Measurements from ENCODE around the gene TRAF7. TPM values are rescaled to one million over a fixed set of nuclear protein-coding genes. Genes with fewer than 3 reads are reported as not detected.

TRAF7 gene
- total RNA-seq, 6 donors from 2014 or later: 34.6 to 72.6 (median 52.9) TPM

- Histone ChIP-seq H3K4me1 (peaks cover 18 to 38% (median 21%) of the 10 kb centered on the region in 4 donors), H3K9me3 (no peaks in the 10 kb centered on the region), H3K36me3 (peaks cover 0 to 12% (median 3%) of the 10 kb centered on the region in 4 donors), H3K27me3 (no peaks in the 10 kb centered on the region), H3K4me3 (peak within 1 kb of the TSS; percentile 33 to 100 (median 80)), H3K27ac (peak within 1 kb of the TSS; percentile 75 to 96 (median 90))
- TF ChIP-seq POLR2AphosphoS5 (IDR thresholded peaks at IDR 0.05): peak; percentile 98
- peak in 1 of 4 donors; percentile 70 for TF ChIP-seq EP300 (IDR thresholded peaks at IDR 0.05)
- peak in 3 of 6 experiments; percentile 3 to 39 (median 32) for TF ChIP-seq CTCF (IDR thresholded peaks at IDR 0.05)
- TF ChIP-seq POLR2A (IDR thresholded peaks at IDR 0.05): peak in 3 of 4 donors; percentile 73 to 96 (median 76)
- DNase-seq: peak; percentile 99 to 100
- WGBS, 2 donors: 0 to 1% methylated on average over 6 to 33 of the region's 82 CpGs
- ATAC-seq (ENCODE audit: low FRiP score in 2 of 2): peak; percentile 100
Observed at GRCh38 chr16:2223221-2223941, 67.8 kb downstream of the TRAF7 start, which contains the start of gene E4F1. TSS of gene E4F1 (plus strand) at chr16:2223591. CDS start at chr16:2223614, 23 bp downstream.

- Histone ChIP-seq H3K4me3 (peak overlapping the region; percentile 33 to 100 (median 80)), H3K27me3 (no peaks in the 10 kb centered on the region), H3K9me3 (no peaks in the 10 kb centered on the region), H3K27ac (peak overlapping the region; percentile 75 to 96 (median 90)), H3K4me1 (peaks cover 18 to 38% (median 21%) of the 10 kb centered on the region in 4 donors), H3K36me3 (peaks cover 4 to 19% (median 9%) of the 10 kb centered on the region in 4 donors)
- peak; percentile 32 to 64 for ATAC-seq (ENCODE audit: low FRiP score in 2 of 2)
- TF ChIP-seq POLR2A (IDR thresholded peaks at IDR 0.05) (no peak), POLR2AphosphoS5 (IDR thresholded peaks at IDR 0.05) (no peak), CTCF (IDR thresholded peaks at IDR 0.05) (peak in 1 of 6 experiments; percentile 29)
- 9 to 15% methylated on average over 8 to 18 of the region's 22 CpGs for WGBS, 2 donors
- DNase-seq: peak in 1 of 2 donors; percentile 77
Observed at GRCh38 chr16:2223942-2224486, 68.4 kb downstream of the TRAF7 start.

GRCh38 chr16:2226245-2226793 is 70.7 kb downstream of the TRAF7 start:
- no peaks in the 10 kb centered on the region for H3K9me3 ChIP-seq
- ATAC-seq (ENCODE audit: low FRiP score in 2 of 2) (no peak), DNase-seq (no peak)
- H3K27ac ChIP-seq: no peak overlapping the region
- no peaks in the 10 kb centered on the region for H3K27me3 ChIP-seq
- no peak overlapping the region for H3K4me3 ChIP-seq
- WGBS, 2 donors: 59 to 69% methylated on average over 3 to 9 of the region's 9 CpGs
- TF ChIP-seq CTCF (IDR thresholded peaks at IDR 0.05): no peak
- TF ChIP-seq POLR2AphosphoS5 (IDR thresholded peaks at IDR 0.05): no peak
- TF ChIP-seq POLR2A (IDR thresholded peaks at IDR 0.05): no peak
- no peak for TF ChIP-seq EP300 (IDR thresholded peaks at IDR 0.05)
- H3K36me3 ChIP-seq: peaks cover 15 to 42% (median 31%) of the 10 kb centered on the region in 4 donors
- peaks cover 18 to 38% (median 21%) of the 10 kb centered on the region in 4 donors for H3K4me1 ChIP-seq

GRCh38 chr16:2226918-2227317 is 71.3 kb downstream of the TRAF7 start:
- Histone ChIP-seq H3K27ac (no peak overlapping the region), H3K36me3 (peaks cover 20 to 48% (median 37%) of the 10 kb centered on the region in 4 donors), H3K4me1 (peaks cover 18 to 38% (median 21%) of the 10 kb centered on the region in 4 donors), H3K9me3 (no peaks in the 10 kb centered on the region), H3K27me3 (no peaks in the 10 kb centered on the region), H3K4me3 (no peak overlapping the region)
- ATAC-seq (ENCODE audit: low FRiP score in 2 of 2): no peak
- DNase-seq: no peak
- WGBS, 2 donors: 91 to 96% methylated on average over 6 of the region's 6 CpGs
- no peak for TF ChIP-seq POLR2A (IDR thresholded peaks at IDR 0.05)

Small RNA genes within 50 kb of the gene (small RNA-seq; reads per million reads assigned to genes)
- gene MIR3180-5 (0 reads per million in 4 donors), gene MIR4516 (0 to 0.14 (median 0) reads per million in 4 donors), gene RF00019 (0 reads per million in 4 donors), gene SNORD60 (0 reads per million in 4 donors)

Other genes with a start within 250 kb of the TRAF7 start
- 1 to 10 TPM in 2 of 6 donors, under 1 TPM in 2, not detected in 2; 0.44 to 4.0 (median 0.95) TPM for gene HS3ST6, start 237.4 kb upstream of the TRAF7 start, total RNA-seq
- gene MSRB1, start 212.6 kb upstream of the TRAF7 start, total RNA-seq: 10 to 100 TPM; 18.2 to 45.3 (median 31.9) TPM
- not detected for gene RPL3L, start 201.1 kb upstream of the TRAF7 start, total RNA-seq
- 100 to 1,000 TPM in 4 of 6 donors, 10 to 100 TPM in 2; 76.5 to 245 (median 107) TPM for gene NDUFB10, start 196.2 kb upstream of the TRAF7 start, total RNA-seq
- 1,000 to 10,000 TPM; 1,128 to 1,943 (median 1,579) TPM for gene RPS2, start 191.0 kb upstream of the TRAF7 start, total RNA-seq
- gene RNF151, start 188.9 kb upstream of the TRAF7 start, total RNA-seq: under 1 TPM in 1 of 6 donors, not detected in 5; 0.37 TPM
- 10 to 100 TPM; 22.0 to 51.6 (median 35.0) TPM for gene TBL3, start 183.7 kb upstream of the TRAF7 start, total RNA-seq
- 1 to 10 TPM in 5 of 6 donors, not detected in 1; 2.1 to 5.4 (median 5.0) TPM for gene NOXO1, start 174.3 kb upstream of the TRAF7 start, total RNA-seq
- 10 to 100 TPM in 5 of 6 donors, 1 to 10 TPM in 1; 5.2 to 40.3 (median 24.7) TPM for gene GFER, start 171.6 kb upstream of the TRAF7 start, total RNA-seq
- gene SYNGR3, start 165.8 kb upstream of the TRAF7 start, total RNA-seq: 1 to 10 TPM in 1 of 6 donors, under 1 TPM in 3, not detected in 2; 0.15 to 1.4 (median 0.34) TPM
- gene ZNF598, start 146.0 kb upstream of the TRAF7 start, total RNA-seq: 10 to 100 TPM; 20.1 to 62.8 (median 41.7) TPM
- under 1 TPM in 2 of 6 donors, not detected in 4; 0.67 to 0.80 TPM for gene NPW, start 136.0 kb upstream of the TRAF7 start, total RNA-seq
- gene NHERF2, start 128.9 kb upstream of the TRAF7 start, total RNA-seq: 100 to 1,000 TPM; 131 to 604 (median 283) TPM
- 10 to 100 TPM; 17.8 to 43.6 (median 28.8) TPM for gene NTHL1, start 107.9 kb upstream of the TRAF7 start, total RNA-seq
- gene TSC2, start 107.8 kb upstream of the TRAF7 start, total RNA-seq: 100 to 1,000 TPM in 4 of 6 donors, 10 to 100 TPM in 2; 47.3 to 296 (median 118) TPM
- 100 to 1,000 TPM in 3 of 6 donors, 10 to 100 TPM in 3; 75.4 to 567 (median 106) TPM for gene PKD1, start 19.9 kb upstream of the TRAF7 start, total RNA-seq
- gene RAB26, start 7.2 kb upstream of the TRAF7 start, total RNA-seq: 1 to 10 TPM in 1 of 6 donors, under 1 TPM in 3, not detected in 2; 0.30 to 6.8 (median 0.85) TPM
- 1 to 10 TPM in 1 of 6 donors, under 1 TPM in 2, not detected in 3; 0.06 to 1.0 (median 0.15) TPM for gene CASKIN1, start 40.8 kb downstream of the TRAF7 start, total RNA-seq
- 10 to 100 TPM; 24.6 to 93.2 (median 47.7) TPM for gene MLST8, start 49.7 kb downstream of the TRAF7 start, total RNA-seq
- gene BRICD5, start 55.1 kb downstream of the TRAF7 start, total RNA-seq: 10 to 100 TPM in 3 of 6 donors, 1 to 10 TPM in 3; 4.0 to 70.2 (median 10.8) TPM
- gene PGP, start 59.1 kb downstream of the TRAF7 start, total RNA-seq: 10 to 100 TPM; 18.6 to 32.5 (median 21.7) TPM
- gene E4F1, start 67.8 kb downstream of the TRAF7 start, total RNA-seq: 100 to 1,000 TPM in 1 of 6 donors, 10 to 100 TPM in 5; 24.9 to 153 (median 32.9) TPM
- gene DNASE1L2, start 80.7 kb downstream of the TRAF7 start, total RNA-seq: 1 to 10 TPM in 3 of 6 donors, under 1 TPM in 1, not detected in 2; 0.79 to 2.1 (median 1.5) TPM
- gene ECI1, start 95.8 kb downstream of the TRAF7 start, total RNA-seq: 10 to 100 TPM; 48.1 to 75.5 (median 68.2) TPM
- gene RNPS1, start 112.3 kb downstream of the TRAF7 start, total RNA-seq: 100 to 1,000 TPM in 5 of 6 donors, 10 to 100 TPM in 1; 92.2 to 142 (median 114) TPM
- 100 to 1,000 TPM; 337 to 619 (median 455) TPM for gene ABCA3, start 184.9 kb downstream of the TRAF7 start, total RNA-seq

Data from upper lobe of left lung (tissue), 6 donors.